Esophagus (tissue), 2 donors: ENCODE data around the gene PRKN. TPM values are rescaled to one million over a fixed set of nuclear protein-coding genes. Genes with fewer than 3 reads are reported as not detected.

Experiments used
- H3K27ac ChIP-seq, 2 donors: one replicate each; pipeline ENCODE4 v1.5.1; 2013; ENCODE audit warnings: low read depth in 2 of 2, mild to moderate bottlenecking in 2 of 2, inconsistent platforms in 1 of 2, low read length in 1 of 2, moderate library complexity in 1 of 2
- H3K27me3 ChIP-seq, 2 donors: one replicate each; pipeline ENCODE4 v1.6.1; 2013; ENCODE audit warnings: low read length in 2 of 2, control low read depth in 1 of 2, mild to moderate bottlenecking in 1 of 2; ENCODE audit not compliant: insufficient read depth in 2 of 2, control insufficient read depth in 1 of 2
- H3K36me3 ChIP-seq, 2 donors: one replicate each; pipeline ENCODE4 v1.6.1; 2013; ENCODE audit warnings: low read length in 1 of 2; ENCODE audit not compliant: control insufficient read depth in 2 of 2, insufficient read depth in 2 of 2
- H3K4me1 ChIP-seq, 2 donors: one replicate each; pipeline ENCODE4 v1.6.1; 2013; ENCODE audit warnings: low read length in 1 of 2; ENCODE audit not compliant: control insufficient read depth in 2 of 2, insufficient read depth in 2 of 2
- H3K4me3 ChIP-seq, 2 donors: one replicate each; pipeline ENCODE4 v1.5.1; 2013; ENCODE audit warnings: low read length in 2 of 2, mild to moderate bottlenecking in 2 of 2, low read depth in 1 of 2, moderate library complexity in 1 of 2
- H3K9me3 ChIP-seq, 2 donors: one replicate each; pipeline ENCODE4 v1.6.1; 2013; ENCODE audit warnings: mild to moderate bottlenecking in 2 of 2, low read depth in 1 of 2, low read length in 1 of 2, moderate library complexity in 1 of 2; ENCODE audit not compliant: control insufficient read depth in 2 of 2, insufficient read depth in 1 of 2
- whole genome bisulfite sequencing, 2 donors: extraction: QIAGEN DNeasy Blood & Tissue Kit; methylation state at CpG; one replicate each; pipeline ENCODE4 v1.1.7; 2013; 5-methylcytosine and 5-hydroxymethylcytosine counted together
- polyA plus RNA-seq, 2 donors: library from polyadenylated mRNA; stranded (reverse); fragments of 200-250 nt; gene quantifications; one replicate each; pipeline ENCODE4 v1.2.3, GENCODE V29; 2013
- donor health status: healthy with polysubstance abuse.
- donor health status: Bipolar disorder and iron deficiency.

PRKN gene
- polyA plus RNA-seq, 2 donors: 0.28 to 0.45 TPM

GRCh38 chr6:161836643-161837448, 890.7 kb downstream of the PRKN start:
- 73 to 87% methylated on average over 15 of the region's 15 CpGs for WGBS, 2 donors
- H3K27ac ChIP-seq: no peak overlapping the region
- H3K27me3 ChIP-seq: no peaks in the 10 kb centered on the region
- no peaks in the 10 kb centered on the region for H3K4me1 ChIP-seq
- peaks cover 0 to 2% of the 10 kb centered on the region in 2 donors for H3K9me3 ChIP-seq
- no peaks in the 10 kb centered on the region for H3K36me3 ChIP-seq
- no peak overlapping the region for H3K4me3 ChIP-seq

- Histone ChIP-seq H3K4me3 (no peak overlapping the region), H3K9me3 (peaks cover 0 to 2% of the 10 kb centered on the region in 2 donors), H3K36me3 (no peaks in the 10 kb centered on the region), H3K4me1 (no peaks in the 10 kb centered on the region), H3K27me3 (no peaks in the 10 kb centered on the region), H3K27ac (no peak overlapping the region)
- WGBS, 2 donors: 48 to 56% methylated on average over 19 of the region's 19 CpGs
Observed at GRCh38 chr6:161835500-161836215, 891.9 kb downstream of the PRKN start.

- Histone ChIP-seq H3K9me3 (peaks cover 0 to 2% of the 10 kb centered on the region in 2 donors), H3K27ac (no peak overlapping the region), H3K27me3 (no peaks in the 10 kb centered on the region), H3K4me1 (peaks cover 0 to 2% of the 10 kb centered on the region in 2 donors), H3K4me3 (no peak overlapping the region), H3K36me3 (no peaks in the 10 kb centered on the region)
- WGBS, 2 donors: 90 to 93% methylated on average over 6 of the region's 6 CpGs
Observed at GRCh38 chr6:161834426-161834825, 893.1 kb downstream of the PRKN start.

GRCh38 chr6:161833099-161833860, 894.3 kb downstream of the PRKN start:
- Histone ChIP-seq H3K4me3 (no peak overlapping the region), H3K36me3 (no peaks in the 10 kb centered on the region), H3K27me3 (no peaks in the 10 kb centered on the region), H3K27ac (no peak overlapping the region), H3K4me1 (peaks cover 0 to 2% of the 10 kb centered on the region in 2 donors), H3K9me3 (no peaks in the 10 kb centered on the region)
- 83 to 93% methylated on average over 18 of the region's 18 CpGs for WGBS, 2 donors

GRCh38 chr6:161832622-161833021, 894.9 kb downstream of the PRKN start:
- Histone ChIP-seq H3K4me3 (no peak overlapping the region), H3K27ac (no peak overlapping the region), H3K4me1 (peaks cover 0 to 2% of the 10 kb centered on the region in 2 donors), H3K9me3 (no peaks in the 10 kb centered on the region), H3K36me3 (no peaks in the 10 kb centered on the region), H3K27me3 (no peaks in the 10 kb centered on the region)
- 89 to 94% methylated on average over 12 of the region's 12 CpGs for WGBS, 2 donors

- Histone ChIP-seq H3K36me3 (no peaks in the 10 kb centered on the region), H3K27me3 (no peaks in the 10 kb centered on the region), H3K4me3 (no peak overlapping the region), H3K27ac (no peak overlapping the region), H3K4me1 (peaks cover 0 to 2% of the 10 kb centered on the region in 2 donors), H3K9me3 (no peaks in the 10 kb centered on the region)
- WGBS, 2 donors: 64 to 70% methylated on average over 6 of the region's 6 CpGs
Observed at GRCh38 chr6:161830866-161831616, 896.5 kb downstream of the PRKN start.

GRCh38 chr6:161829291-161829729, 898.3 kb downstream of the PRKN start:
- H3K36me3 ChIP-seq: no peaks in the 10 kb centered on the region
- WGBS, 2 donors: 72 to 74% methylated on average over 9 of the region's 9 CpGs
- no peak overlapping the region for H3K27ac ChIP-seq

GRCh38 chr6:161828355-161828754, 899.2 kb downstream of the PRKN start:
- Histone ChIP-seq H3K4me3 (no peak overlapping the region), H3K9me3 (no peaks in the 10 kb centered on the region), H3K27ac (no peak overlapping the region), H3K27me3 (no peaks in the 10 kb centered on the region), H3K36me3 (no peaks in the 10 kb centered on the region), H3K4me1 (peaks cover 0 to 2% of the 10 kb centered on the region in 2 donors)
- 68% methylated on average over 9 of the region's 9 CpGs for WGBS, 2 donors

More at GRCh38 chr6:161829291-161829729, 898.3 kb downstream of the PRKN start:
- H3K27me3 ChIP-seq: no peaks in the 10 kb centered on the region
- peaks cover 0 to 2% of the 10 kb centered on the region in 2 donors for H3K4me1 ChIP-seq
- no peak overlapping the region for H3K4me3 ChIP-seq
- H3K9me3 ChIP-seq: no peaks in the 10 kb centered on the region

- no peak overlapping the region for H3K27ac ChIP-seq
- H3K9me3 ChIP-seq: no peaks in the 10 kb centered on the region
- H3K27me3 ChIP-seq: no peaks in the 10 kb centered on the region
- H3K4me3 ChIP-seq: no peak overlapping the region
- H3K4me1 ChIP-seq: peaks cover 0 to 2% of the 10 kb centered on the region in 2 donors
- 58 to 66% methylated on average over 6 of the region's 6 CpGs for WGBS, 2 donors
- H3K36me3 ChIP-seq: no peaks in the 10 kb centered on the region
Observed at GRCh38 chr6:161826512-161826911, 901.1 kb downstream of the PRKN start.
